Measurements from ENCODE around the gene ACSBG1.

The ACSBG1 gene

GRCh38 chr15:78171864-78172472, 62.4 kb downstream of the ACSBG1 start:
- H3K36me3 ChIP-seq (replicated peaks; ENCODE audit: insufficient read depth, low read length): peaks cover 4% of the 10 kb centered on the region; the same call in 1 of the 2 replicates
- H3K27ac ChIP-seq (ENCODE audit: low read length): peak overlapping the region; percentile 72

GRCh38 chr15:78170848-78171773, 63.3 kb downstream of the ACSBG1 start:
- Histone ChIP-seq H3K36me3 (replicated peaks; ENCODE audit: insufficient read depth, low read length) (peaks cover 7% of the 10 kb centered on the region), H2AFZ (ENCODE audit: low read length) (no peak overlapping the region), H3K9me3 (replicated peaks; ENCODE audit: insufficient read depth, low read length) (no peaks in the 10 kb centered on the region), H3K9me2 (replicated peaks; ENCODE audit: insufficient read depth, low read length) (no peaks in the 10 kb centered on the region), H3K9ac (ENCODE audit: low read length) (peak overlapping the region; percentile 1; the same call in 1 of the 2 replicates), H4K20me1 (ENCODE audit: insufficient read depth, low read length) (no peaks in the 10 kb centered on the region), H3K4me1 (ENCODE audit: low read length) (peaks cover 90% of the 10 kb centered on the region), H3K79me2 (ENCODE audit: low read length) (peaks cover 11% of the 10 kb centered on the region), H3K4me3 (ENCODE audit: low read length) (peak overlapping the region; percentile 18; the same call in 1 of the 2 replicates), H3K4me2 (ENCODE audit: low read depth, low read length) (peak overlapping the region; percentile 77), H3F3A (ENCODE audit: insufficient read depth, low read length) (peaks cover 55% of the 10 kb centered on the region), H3K27ac (ENCODE audit: low read length) (peak overlapping the region; percentile 72), H3K27me3 (replicated peaks; ENCODE audit: insufficient read depth, low read length) (no peaks in the 10 kb centered on the region)
- no peak for TF ChIP-seq EZH2 (optimal IDR thresholded peaks at IDR 0.05; ENCODE audit: low read depth, low read length)
- no peak for TF ChIP-seq EZH2phosphoT487 (IDR thresholded peaks at IDR 0.05; ENCODE audit: low read length)
- TF ChIP-seq CTCF (IDR thresholded peaks at IDR 0.05; ENCODE audit: low read length): no peak
- peak; percentile 85 for DNase-seq

More at GRCh38 chr15:78171864-78172472, 62.4 kb downstream of the ACSBG1 start:
- Histone ChIP-seq H2AFZ (ENCODE audit: low read length) (no peak overlapping the region), H4K20me1 (ENCODE audit: insufficient read depth, low read length) (no peaks in the 10 kb centered on the region), H3K9ac (ENCODE audit: low read length) (no peak overlapping the region), H3K9me3 (replicated peaks; ENCODE audit: insufficient read depth, low read length) (no peaks in the 10 kb centered on the region), H3K27me3 (replicated peaks; ENCODE audit: insufficient read depth, low read length) (no peaks in the 10 kb centered on the region), H3K4me3 (ENCODE audit: low read length) (no peak overlapping the region), H3K9me2 (replicated peaks; ENCODE audit: insufficient read depth, low read length) (no peaks in the 10 kb centered on the region), H3F3A (ENCODE audit: insufficient read depth, low read length) (peaks cover 52% of the 10 kb centered on the region), H3K79me2 (ENCODE audit: low read length) (peaks cover 11% of the 10 kb centered on the region), H3K4me2 (ENCODE audit: low read depth, low read length) (peak overlapping the region; percentile 77), H3K4me1 (ENCODE audit: low read length) (peaks cover 84% of the 10 kb centered on the region)
- no peak for TF ChIP-seq EZH2 (optimal IDR thresholded peaks at IDR 0.05; ENCODE audit: low read depth, low read length)
- TF ChIP-seq EZH2phosphoT487 (IDR thresholded peaks at IDR 0.05; ENCODE audit: low read length): no peak
- TF ChIP-seq CTCF (IDR thresholded peaks at IDR 0.05; ENCODE audit: low read length): no peak
- DNase-seq: no peak

GRCh38 chr15:78168608-78169007, 65.8 kb downstream of the ACSBG1 start:
- no peak for TF ChIP-seq EZH2phosphoT487 (IDR thresholded peaks at IDR 0.05; ENCODE audit: low read length)
- TF ChIP-seq CTCF (IDR thresholded peaks at IDR 0.05; ENCODE audit: low read length): no peak
- TF ChIP-seq EZH2 (optimal IDR thresholded peaks at IDR 0.05; ENCODE audit: low read depth, low read length): no peak
- Histone ChIP-seq H3K27me3 (replicated peaks; ENCODE audit: insufficient read depth, low read length) (no peaks in the 10 kb centered on the region), H3K4me2 (ENCODE audit: low read depth, low read length) (0 out of 2 replicates have a peak overlapping the region, but pooled peaks have one; percentile 2), H3K4me1 (ENCODE audit: low read length) (peaks cover 70% of the 10 kb centered on the region), H3K9me3 (replicated peaks; ENCODE audit: insufficient read depth, low read length) (no peaks in the 10 kb centered on the region), H3K27ac (ENCODE audit: low read length) (peak overlapping the region; percentile 3; the same call in 1 of the 2 replicates), H3K9ac (ENCODE audit: low read length) (no peak overlapping the region), H4K20me1 (ENCODE audit: insufficient read depth, low read length) (no peaks in the 10 kb centered on the region), H3K79me2 (ENCODE audit: low read length) (peaks cover 11% of the 10 kb centered on the region), H3K36me3 (replicated peaks; ENCODE audit: insufficient read depth, low read length) (peaks cover 13% of the 10 kb centered on the region), H3K9me2 (replicated peaks; ENCODE audit: insufficient read depth, low read length) (no peaks in the 10 kb centered on the region), H3K4me3 (ENCODE audit: low read length) (no peak overlapping the region), H3F3A (ENCODE audit: insufficient read depth, low read length) (peaks cover 42% of the 10 kb centered on the region), H2AFZ (ENCODE audit: low read length) (no peak overlapping the region)
- DNase-seq: no peak

Data from MM.1S (cell line).